ENCODE results near the gene PRR22. TPM values are rescaled to one million over a fixed set of nuclear protein-coding genes. Genes with fewer than 3 reads are reported as not detected.

PRR22 gene
- total and polyA plus RNA-seq, 9 of the 15 experiments (the other 6 are each of a cell fraction or from before 2014, with no cell fraction given) = 0.03 to 12.0 (median 2.0) TPM; not detected in 1

- TF ChIP-seq ZNF609 (CRISPR knock-in tag; IDR thresholded peaks at IDR 0.05; ENCODE audit: borderline replicate concordance) = no peak
- no peak for TF ChIP-seq PML (IDR thresholded peaks at IDR 0.05; ENCODE audit: low read length)
- TF ChIP-seq DIDO1 (tag; IDR thresholded peaks at IDR 0.05; ENCODE audit: low read depth) = no peak
- no peak for TF ChIP-seq CXXC5 (CRISPR knock-in tag; IDR thresholded peaks at IDR 0.05)
- no peak for TF ChIP-seq ILK (tag; IDR thresholded peaks at IDR 0.05; ENCODE audit: borderline replicate concordance, low read depth)
- no peak for TF ChIP-seq MYBL2 (IDR thresholded peaks at IDR 0.05; ENCODE audit: low read depth)
- no peak for TF ChIP-seq MYBL2 (CRISPR knock-in tag; IDR thresholded peaks at IDR 0.05; ENCODE audit: borderline replicate concordance)
- no peak for TF ChIP-seq MTA2 (IDR thresholded peaks at IDR 0.05; ENCODE audit: low read depth)
- TF ChIP-seq BHLHE40 (IDR thresholded peaks at IDR 0.05; ENCODE audit: low read length) = 0 out of 2 replicates have a peak, but pooled peaks have one; percentile 10
- no peak for TF ChIP-seq EWSR1 (IDR thresholded peaks at IDR 0.05; ENCODE audit: borderline replicate concordance, low read depth, partially characterized antibody)
These were observed 17.5 kb upstream of the PRR22 start (continued) for GRCh38 chr19:5801796-5802619.

All from K562 (cell line).